AG08395 (cell line): Measurements from ENCODE around the gene PADI4.

Experiments used
- DNase-seq: peaks from one replicate; pipeline ENCODE4 v3.0.0; 2012; ENCODE audit warnings: mixed read lengths, low spot score

PADI4 gene

DNA sequence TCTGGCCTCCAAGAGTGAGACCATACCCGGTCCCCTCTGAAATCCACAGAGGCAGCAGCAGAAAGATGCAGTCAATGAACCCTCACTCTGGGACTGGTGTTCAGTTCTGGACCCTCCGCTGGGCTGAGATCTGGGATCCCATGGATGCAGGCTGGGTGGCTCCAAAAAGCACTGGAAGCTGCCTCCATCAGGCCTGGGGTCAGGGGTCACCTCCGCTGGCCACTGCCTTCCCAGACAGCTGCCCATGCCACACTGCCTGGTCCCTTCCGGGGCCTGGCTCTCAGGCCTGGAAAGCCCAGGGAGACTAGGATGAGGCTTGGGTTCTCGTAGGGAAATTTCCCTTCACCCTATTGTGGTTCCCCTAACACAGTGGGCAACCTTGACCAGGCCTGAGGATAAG, 21.4 kb upstream of the PADI4 start:
- DNase-seq = no peak

DNA sequence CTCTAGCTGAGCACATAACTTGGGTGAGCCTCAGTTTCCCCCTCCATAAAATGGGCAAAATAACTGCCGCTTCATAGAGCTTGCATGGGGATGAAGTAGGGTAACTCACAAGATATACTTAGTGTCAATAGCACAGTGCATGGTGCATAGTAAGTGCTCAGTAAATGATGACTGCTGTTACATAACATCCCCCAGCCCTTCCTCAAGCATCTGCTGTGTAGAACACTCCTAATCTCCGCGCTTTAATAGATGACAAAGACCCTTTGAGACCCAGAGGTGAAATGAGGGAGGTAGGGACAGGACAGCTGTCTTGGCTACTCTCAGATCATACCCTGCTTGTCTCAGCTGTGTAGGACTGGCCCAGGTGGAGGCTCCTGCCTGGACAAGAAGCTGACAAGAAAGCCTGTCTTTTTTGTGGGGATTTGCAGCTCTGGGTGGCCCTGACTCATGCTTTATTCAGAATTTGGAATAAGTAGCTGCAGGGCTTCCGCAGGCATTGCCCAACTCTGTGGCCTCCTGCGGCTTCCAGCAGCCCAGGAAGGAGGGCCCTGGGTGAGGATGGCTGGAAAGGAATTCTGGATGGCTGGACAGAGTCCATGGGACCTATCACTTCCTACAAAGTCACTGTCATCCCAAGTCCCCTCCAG, 20.7 kb upstream of the PADI4 start:
- peak; percentile 92 for DNase-seq

DNA sequence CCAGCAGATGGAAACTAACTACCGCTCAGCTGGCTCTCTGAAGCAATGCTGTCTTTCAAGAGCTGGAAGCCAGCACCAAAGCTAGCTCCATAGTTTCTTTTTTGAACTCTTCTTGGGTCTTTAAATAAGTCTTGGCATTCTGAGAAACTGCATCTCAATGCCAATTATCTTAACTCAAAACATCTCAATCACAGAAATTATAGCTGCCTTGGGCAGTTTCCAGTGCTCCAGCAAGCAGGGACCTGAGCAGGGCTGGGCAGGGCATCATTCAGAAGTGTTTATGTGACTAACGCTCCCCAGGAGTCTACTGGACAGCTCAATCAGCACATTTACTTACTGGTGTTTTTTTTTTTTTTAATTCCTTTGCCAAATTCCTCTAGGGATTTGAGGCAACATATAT, 18.3 kb upstream of the PADI4 start:
- peak; percentile 25 for DNase-seq

DNA sequence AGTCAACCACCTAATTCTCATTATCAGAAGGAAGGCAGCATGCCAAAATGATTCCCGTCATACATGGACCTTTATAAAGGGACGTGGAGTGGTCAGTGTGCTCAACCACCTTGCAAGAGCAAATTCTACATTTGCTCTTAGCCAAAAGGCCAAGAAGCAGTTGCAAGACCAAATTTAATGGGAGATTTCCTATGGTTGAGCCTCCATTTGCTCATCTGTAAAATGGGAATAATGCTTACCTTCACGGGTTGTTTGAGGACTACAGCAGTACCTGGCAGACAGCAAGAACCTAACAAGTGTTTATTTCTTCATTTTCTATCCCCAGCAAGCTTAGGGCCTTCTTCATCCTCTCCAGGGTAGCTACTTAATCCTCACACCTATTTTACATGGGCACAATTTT, 17.4 kb upstream of the PADI4 start:
- DNase-seq = no peak

DNA sequence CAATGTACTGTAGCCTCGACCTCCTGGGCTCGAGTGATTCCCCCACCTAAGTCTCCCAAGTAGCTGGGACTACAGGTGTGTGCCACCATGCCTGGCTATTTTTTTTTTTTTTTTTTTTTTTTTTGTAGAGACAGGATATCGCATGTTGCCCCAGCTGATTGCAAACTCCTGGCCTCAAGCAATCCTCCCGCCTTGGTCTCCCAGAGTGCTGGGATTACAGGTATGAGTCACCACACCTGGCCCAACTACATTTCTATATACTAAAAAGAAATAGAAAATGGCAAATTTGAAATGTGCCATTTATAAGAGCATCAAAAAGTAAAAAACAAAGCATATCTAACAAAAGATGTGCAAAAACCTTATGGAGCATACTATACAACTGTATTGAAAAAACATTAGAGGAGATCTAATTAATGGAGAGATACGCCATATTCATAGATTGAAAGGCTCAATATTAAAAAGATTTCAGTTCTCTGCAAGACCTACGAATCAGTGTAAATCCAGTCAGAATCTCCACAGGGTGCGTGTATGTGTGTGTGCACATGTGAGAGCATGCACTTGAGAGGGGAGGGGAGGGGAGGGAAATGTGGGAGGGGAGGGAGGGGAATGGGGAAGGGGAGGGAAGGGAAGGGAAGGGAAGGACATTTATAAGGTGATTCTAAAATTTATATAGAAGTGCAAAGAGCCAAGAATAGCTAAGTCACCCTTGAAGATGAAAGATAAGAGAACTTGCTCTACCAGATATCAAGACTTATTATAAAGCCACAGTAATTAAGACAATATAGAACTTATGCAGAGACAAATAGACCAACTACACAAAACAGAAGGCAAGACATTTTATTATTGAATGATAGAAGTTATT, 15.5 kb upstream of the PADI4 start:
- DNase-seq = no peak

DNA sequence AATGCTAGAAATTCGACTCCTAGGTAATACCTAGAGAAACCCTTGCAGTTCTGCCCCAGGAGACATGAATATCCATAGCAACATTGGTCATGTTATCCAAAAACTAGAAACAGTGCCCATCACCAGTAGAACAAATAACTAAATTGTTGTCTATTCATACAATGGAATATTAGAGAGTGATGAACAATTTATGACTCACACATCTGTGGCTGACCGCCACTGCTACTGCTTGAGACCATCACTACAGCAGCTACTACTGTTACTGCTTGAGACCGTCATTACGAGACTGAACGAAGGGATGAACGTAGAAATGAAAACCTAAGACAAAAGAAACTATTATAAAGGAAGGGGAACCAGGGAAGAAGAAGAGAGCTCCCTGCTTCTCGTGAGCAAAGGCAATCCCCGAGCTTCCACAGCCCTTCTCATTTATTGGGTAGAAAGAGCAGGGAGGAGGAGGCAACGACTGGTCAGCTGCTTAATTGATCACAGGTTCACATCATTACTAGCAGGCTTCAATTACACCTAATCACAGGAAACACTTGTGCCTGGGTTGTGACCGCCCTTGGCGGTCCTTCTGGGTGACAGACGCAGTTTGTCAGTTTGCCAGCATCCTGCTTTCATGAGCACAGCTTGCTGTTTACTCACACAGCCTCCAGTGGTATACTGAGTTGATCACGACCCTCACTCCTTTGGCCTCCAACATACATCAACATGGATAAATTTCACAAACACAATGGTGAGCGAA, 14.1 kb upstream of the PADI4 start:
- DNase-seq = no peak

DNA sequence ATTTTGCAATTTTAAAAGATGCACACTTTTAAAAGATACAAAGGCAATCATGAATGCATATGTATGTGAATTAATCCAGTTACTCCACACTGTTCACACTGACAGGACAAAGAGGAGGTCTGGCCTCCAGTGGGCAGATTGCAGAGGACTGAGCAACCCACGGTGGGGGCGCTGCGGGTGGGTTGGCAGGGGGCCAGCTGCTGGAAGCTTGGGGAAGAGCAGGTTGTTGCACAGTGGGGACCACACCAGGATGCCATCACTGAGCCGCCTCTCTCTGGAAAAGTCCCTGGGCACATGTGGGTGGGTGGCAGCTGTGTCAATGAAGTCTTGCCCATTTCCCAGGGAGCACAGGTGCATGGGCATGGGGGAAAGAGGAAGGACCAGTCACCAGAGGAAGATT, 12.7 kb upstream of the PADI4 start:
- DNase-seq = no peak

DNA sequence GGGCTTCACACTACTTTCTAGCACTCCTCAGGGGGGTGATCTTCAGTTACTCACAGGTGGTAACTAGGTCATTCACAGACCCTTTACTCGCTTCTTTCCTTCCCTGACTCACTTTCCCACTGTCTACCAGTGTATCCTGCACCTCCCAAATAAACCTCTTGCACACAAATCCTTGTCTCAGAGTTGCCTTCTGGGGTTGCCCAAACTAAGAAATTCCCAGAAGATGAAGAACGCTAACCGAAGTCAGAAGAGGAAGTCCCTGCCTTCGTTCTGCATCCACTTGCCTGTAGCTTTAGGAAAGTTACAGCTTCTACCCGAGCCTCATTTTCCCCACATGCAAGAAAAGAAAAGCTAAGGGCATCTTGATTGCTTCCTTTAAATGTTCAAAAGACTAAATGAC, 11.9 kb upstream of the PADI4 start:
- DNase-seq = no peak

DNA sequence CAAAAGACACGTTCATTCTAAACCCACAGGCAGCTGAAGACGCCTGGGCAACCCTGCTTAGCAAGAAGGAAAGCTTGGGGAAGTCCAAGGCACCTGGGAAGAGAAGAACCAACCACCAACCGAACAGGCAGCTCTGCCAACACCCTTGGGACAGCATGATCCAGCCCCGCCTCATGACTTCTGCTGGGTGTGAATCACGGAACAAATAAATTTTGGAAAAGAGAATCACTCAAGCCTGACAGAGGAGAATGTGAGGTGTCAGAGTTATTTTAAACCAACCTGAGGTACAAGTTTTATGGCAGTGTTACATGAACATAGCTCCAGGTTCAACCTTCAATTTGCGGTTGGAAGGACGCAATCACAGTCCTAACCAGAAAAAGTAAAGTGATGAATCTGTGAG, 10.0 kb upstream of the PADI4 start:
- DNase-seq = no peak

DNA sequence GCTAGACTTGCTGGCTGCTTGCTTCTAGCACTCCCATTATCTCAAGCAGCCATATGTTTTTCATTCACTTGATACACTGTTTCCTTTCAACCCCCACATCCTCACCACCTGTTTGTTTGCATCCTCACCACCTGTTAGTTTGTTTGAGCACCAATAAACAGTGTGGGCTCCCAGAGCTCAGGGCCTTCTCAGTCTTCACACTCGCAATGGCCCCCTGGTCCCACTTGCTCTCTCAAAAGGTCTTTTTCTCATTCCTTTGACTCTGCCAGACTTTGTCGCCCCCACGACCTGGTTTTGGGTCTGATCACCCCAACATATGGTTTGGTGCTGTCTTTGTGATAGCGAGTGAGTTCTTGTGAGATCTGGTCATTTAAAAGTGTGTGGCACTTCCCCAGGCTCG, 6.2 kb upstream of the PADI4 start:
- no peak for DNase-seq

DNA sequence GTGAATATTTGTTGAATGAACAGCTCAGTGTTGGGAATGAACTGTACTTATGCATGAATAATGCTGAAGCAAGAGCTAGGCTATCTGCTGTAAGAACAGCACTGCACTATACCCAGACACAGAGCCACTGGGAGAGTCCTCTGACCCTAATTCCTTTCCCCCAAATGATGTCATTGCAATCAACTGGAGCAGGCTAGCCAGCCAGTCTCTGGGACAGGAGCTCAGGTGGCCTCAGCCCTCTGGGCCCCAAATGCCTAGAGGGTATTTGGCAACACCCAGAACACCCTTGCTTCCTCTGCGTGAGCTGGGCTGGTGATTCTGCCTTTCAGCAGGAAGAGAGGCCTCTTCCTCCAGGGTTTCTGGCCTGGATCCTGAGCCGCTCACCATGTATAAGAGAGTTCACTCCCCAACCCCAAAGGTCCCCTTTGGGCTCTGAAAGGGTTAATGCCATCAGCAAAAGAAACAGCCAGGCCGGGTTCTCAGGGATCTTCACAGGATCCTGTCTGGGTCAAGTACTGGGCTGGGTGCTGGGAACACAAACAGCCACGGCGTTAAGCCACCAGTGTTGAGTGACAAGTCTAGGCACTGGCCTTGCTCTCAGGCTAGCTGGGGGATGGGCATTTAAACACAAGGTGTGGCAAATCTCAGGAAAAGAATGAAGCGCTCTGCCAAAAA, 3.7 kb upstream of the PADI4 start:
- no peak for DNase-seq

DNA sequence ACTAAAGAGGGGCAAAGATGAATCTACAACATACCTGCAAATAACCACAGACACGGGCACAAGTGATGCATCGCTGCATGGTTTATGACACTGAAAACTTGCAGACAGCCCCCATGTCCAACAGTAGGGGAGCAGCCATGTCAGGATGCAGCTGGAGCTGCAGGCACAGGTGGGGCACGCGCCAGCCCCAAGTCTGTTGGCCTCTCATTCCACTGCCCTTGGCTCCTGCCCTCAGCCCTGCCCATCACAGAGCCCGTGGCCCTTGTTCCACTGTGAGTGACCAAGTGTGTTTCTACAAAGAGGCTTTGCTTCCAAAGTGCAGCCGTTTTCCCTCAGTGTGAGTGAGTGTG, 3.2 kb upstream of the PADI4 start:
- DNase-seq = no peak

DNA sequence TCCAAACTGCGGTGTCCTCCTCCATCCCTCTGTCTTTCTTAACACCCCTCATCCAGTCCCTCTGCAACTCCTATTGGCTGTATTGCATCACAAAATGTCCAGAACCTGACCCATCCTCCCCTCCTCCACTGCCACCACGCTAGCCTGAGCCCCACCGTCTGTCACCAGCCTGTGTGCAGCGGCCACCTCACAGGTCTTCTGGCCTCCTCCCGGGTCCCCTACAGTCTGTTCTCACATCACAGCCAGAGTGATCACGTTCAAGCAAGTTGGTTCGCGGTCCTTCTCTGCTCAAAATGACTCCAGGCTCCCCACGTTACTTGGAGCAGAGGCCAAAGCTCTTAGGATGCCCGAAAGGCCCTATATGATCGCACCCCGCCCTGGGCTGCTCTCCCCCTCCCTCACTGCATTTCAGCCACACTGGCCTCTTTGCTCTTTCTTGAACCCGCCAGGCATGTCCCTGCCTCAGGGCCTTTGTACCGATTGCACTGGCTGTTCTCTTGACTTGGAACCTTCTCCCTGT, 2.4 kb upstream of the PADI4 start:
- no peak for DNase-seq

DNA sequence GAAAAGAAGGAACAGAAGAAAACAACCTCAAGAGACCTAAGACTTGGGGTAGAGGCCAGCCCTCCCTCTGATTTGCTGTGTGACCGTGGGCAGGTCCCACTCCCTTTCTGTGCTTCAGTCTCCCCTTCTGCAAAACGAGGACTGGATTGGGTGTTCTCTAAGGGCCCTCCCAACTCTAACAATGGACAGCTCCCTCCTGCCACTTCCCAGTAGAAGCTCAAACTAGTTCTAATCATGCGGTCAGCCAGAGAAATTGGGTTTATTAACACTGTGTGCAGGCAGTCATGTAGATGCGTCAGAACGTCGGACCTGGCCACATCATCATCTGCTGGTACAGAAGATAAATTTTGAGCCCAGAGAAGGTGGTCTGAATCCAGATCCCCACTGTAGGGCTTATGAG, 1.6 kb upstream of the PADI4 start:
- DNase-seq = no peak

DNA sequence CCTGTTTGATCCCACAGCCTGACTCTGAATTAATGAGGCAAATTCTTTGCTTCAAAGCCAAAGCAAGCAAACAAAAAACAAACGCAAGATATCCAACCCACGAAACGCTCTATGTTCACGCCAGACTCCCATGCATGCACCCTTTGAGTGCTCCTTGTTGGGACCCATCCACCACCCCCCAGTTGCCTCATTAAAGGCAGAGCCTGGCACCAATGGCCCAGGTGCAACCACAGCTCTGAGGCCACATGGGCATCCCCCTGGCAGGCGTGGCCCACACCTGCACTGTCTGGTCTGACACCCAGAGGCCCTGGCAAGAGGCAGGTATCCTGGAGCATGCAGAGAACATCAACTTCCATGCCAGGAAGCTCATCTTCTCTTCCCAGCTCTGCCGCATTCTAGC, 1.1 kb upstream of the PADI4 start:
- no peak for DNase-seq

DNA sequence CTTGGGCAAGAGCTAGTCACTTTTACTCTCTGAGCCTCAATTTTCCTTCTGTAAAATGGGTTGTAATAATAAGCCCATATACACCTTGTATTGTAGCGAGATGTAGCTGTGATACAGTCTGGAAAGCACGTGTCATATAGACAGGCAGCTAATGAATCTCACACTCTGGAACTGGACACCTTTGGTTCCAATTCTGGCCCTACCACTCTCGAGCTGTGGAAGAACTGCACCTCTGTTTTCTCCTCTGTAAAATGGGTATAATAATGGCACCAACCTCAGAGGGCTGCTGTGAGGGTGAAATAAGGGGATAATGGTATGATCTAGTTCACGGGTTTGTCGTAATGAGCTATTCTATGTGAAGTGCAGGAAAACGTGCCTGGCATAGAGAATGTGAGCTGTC, 668 bp upstream of the PADI4 start:
- DNase-seq = no peak

DNA sequence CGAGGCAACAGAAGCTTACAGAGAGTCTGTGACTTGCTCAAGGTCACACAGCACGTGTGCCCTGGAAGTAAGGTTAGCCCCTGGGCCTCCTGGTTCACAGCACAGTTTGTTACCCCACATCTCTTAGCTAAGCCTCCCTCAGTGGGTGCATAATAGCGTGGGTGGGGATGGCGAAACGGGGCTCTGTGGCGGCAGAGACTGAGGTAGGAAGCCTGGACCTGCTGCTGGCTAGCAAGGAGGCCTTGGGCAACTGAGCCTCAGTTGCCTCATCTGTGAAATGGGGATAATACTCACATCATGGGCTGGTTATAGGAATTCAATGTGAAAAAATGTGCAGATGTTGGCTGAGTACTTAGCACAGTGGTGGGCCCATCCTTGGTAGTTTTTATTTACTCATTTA, 596 bp downstream of the PADI4 start:
- DNase-seq = no peak

DNA sequence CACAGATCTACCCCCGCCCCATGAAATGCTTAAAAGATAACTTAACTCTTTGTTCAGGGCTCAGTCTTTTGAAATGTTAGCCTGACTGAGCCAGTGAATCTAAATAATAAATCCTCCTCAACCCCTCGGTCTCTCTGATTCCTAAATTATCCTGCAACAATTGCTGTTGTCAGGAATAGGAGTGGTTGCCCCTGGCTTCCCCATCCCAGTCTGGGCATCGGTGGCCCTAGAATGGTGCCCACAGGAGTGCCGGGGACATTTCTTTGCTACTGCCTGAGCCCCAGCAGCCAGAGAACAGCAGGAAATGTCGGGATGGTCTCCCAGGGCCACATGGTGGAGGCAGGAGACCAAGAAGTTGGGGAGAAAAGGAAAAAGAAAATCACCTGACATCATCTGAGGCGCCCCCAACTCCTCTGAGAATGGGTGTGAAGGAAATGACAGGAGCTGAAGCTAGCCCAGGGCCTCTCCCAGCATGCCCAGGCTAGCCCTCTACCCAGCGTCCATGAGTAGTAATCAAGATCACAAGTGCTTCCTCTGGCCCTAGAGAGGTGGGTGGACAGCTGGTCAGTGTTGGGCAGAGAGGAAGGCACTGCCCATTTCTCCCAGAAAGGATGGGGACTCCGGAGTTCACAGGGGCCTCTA, 1.6 kb downstream of the PADI4 start:
- DNase-seq = no peak

DNA sequence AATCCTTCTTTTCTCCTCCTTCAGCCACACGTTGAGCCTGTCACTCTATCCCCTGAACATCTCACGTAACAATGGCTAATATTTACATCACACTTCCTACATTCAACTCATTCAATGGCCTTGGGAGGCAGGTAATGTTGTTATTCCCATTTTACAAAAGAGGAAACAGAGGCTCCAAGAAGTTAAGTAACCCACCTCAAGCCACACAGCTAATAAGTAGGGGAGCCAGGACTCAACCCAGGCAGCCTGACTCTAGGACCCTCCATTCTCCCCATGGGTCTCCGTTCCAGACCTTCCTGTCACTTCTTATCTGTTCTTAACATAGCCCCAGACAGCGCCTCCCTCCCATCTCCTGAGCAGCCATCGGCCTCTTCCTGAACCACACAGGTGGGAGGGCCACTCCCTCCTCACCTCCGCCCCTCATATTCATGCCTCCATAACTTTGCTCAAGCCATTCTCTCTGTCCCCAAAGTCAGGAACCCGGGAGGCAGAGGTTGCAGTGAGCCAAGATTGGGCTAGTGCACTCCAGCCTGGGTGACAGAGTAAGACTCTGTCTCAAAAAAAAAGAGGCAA, 2.2 kb downstream of the PADI4 start:
- no peak for DNase-seq

DNA sequence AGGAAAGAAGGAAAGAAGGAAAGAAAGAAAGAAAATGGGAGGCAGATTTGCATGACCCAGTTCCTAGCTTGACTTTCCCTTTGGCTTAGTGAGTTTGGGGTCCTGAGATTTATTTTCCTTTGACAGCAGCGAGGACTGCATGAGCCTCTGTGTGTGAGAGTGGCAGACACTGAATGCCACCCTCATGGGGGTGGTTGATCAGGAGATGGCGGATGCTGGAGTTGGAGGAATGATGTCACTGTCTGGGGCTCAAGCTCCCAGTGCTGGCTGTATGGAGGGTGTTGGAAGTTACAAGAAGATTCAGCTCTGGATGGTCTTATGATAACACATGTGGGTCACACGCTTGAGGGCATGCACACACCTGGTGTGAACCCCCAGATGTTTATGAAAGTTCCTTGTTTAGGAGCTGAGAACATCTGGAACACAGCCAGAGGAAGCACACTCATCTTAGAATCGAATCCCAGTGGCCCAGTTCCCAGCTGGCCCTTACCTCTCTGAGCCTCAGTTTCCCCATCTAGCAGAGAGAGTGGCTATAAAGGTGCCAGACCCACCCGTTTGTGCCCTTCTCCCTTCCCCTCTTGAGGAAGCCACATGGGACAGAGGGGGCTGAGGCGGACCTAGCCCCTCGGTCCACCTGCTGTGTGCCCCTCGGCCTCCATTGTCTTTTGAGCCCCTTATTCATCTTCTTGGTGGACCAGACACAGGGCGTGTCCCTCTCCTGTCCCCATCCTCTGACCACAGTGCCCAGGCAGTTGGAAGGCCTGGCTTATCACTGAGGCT, 5.7 kb downstream of the PADI4 start:
- DNase-seq = no peak

DNA sequence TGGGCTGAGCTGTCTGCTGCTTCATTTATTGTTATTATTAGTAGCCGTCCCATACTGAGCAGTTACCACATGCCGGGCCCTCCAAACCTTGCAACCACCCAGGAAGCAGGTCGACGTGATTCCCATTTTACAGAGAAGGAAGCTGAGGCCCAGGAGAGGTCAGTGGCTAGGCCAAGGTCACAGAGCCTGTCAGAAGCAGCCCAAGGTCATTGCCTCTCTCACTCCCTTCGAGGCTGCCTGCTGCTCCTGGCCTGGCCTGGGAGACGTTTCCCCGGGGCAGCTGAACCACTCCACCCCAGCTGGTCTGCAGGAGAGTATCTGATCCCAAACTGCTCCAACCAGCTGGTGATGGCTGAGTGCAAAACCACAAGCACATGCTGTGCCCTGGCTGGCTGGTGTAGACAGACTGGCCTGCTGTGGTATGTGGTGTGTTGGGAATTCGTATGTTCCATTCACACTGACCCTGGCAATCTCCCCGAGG, 6.5 kb downstream of the PADI4 start:
- DNase-seq = no peak
